Skin of body (tissue), 2 donors: ENCODE data around the gene MYEOV. TPM values are rescaled to one million over a fixed set of nuclear protein-coding genes. Genes with fewer than 3 reads are reported as not detected.

Experiments used
- DNase-seq: peaks from one replicate; lab custom pipeline; 2025; lab: John Stamatoyannopoulos, UW
- total RNA-seq: library from RNA; depleted of rRNA; stranded (reverse); fragments of >200 nt; gene quantifications from one replicate; pipeline ENCODE4 v1.2.3, GENCODE V29; 2014

MYEOV gene
- total RNA-seq, 1 donor from 2014 or later: 4.2 TPM

DNA sequence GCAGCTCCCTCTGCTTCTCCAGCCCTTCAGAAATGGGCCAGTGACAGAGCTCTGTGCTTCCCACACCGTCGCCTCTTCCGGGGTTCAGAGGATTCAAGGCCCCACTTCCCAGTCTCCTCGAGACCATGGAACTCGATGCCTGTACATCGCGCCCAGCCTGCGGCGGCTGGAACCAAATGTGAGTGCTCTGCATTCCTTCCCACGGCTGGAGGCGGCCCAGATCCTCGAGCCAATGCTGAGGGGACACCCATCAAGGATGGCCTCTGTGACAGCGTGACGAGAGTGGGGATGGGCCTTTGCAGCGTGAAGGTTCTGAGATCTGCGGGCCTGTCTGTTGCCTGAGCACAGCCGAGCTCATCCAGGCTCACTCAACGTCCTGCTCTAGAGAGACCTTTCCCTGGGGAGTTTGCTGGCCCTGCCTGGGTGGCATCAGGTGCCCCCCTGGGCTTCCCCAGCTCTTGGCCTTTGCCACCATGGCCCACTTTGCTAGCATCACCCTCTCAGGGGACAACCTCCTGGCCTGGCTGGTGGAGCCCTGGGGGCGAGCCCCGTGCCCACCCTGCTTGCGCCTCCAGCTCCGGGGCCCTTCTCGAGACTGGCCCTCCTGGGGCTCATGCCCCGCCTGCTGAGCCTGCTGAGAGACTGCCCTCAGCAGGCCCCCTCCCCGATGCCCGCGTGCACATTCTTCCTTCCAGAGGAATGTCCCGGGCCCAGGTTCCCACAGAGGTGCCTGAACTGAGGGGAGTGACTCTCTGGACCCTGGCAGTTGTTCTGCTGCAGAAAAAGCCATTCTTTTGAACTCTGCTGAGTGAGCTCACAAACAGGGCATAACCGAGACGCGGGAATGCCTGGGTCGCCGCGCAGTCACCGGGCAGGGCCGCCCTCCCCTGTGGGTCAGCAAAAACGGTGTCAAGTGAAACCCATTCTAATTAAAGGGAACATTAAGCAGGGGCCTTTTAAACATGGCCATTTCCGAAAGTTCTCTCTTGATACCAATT is 7.3 kb upstream of the MYEOV start:
- no peak for DNase-seq

DNA sequence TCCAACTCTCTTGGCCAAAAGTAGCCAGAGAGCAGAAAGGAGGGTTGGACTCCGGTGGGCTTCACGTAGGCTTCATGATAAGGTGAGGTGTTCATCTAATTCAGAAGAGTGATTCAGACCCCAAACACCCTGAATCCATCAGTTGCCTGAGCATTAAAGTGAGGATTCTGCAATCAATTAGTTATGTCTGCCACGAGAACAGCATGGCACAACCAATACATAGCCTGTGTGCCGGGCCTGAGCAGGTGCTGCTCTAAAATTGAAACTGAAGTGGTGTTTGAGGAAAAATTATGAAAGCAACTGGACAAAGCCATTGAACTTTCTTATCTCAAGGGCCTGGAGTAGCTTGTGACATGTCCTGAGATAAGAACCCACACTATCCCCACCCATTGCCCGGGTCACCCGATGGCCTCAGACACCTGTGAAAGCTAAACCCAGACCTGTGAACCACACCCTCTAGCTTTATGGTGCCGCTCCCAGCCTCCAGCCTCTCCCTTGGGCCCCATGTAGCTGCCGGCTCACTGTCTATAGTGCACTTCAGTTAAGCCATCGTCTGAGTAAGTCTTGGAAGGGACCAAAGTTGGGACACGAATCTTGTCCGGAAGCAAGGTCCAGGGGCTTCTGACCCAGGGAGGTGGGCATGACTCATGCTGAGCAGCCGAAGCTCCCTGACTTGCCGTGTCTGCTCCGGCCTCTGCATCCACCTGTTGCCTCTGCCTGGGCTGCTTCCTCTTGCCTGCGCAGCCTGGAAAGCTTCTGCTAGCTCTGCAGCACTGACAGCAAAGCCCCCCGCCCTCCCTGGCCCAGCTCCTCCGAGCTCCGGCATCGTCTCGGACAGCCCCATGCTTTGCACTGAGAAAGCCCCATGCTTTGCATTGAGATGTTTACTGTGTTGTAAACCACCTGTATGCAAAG is 5.7 kb upstream of the MYEOV start:
- DNase-seq: no peak

DNA sequence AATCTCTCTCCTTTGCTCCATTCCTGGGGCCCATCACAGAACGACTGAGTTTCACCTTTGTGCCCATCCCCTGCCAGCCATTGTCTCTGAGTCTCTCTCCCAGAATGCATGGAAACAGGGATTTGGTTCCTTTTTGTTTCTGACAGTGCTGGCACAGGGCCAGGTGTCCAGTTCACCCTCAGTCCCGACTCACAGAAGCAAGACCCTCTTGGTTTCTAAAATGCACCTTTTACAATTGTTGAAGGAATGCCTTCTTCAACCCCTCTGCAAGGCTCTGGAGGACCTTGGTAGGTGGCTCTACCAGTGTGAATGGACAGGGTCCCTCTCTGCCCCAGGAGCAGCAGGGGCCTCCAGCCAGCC is 5.1 kb upstream of the MYEOV start:
- DNase-seq: no peak

DNA sequence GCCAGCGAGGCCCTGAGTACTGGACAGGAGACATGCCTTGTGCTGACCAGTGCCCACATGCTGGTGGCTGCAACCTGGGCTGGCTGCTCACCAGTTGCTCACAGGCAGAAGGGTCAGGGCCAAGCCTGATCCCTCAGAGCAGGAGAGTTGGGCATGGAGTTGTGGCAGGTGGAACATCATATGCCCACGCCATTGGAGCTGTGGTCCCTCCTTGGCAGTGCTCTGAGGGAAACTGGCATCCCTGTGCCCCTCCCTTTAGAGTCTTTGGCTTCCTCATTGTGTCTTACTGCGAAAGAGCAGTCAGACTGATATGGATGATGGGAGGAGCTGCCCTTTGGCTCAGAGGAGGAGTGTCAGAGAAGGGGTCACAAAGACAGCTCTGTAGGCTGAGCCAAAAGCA is 3.1 kb upstream of the MYEOV start:
- DNase-seq: no peak

DNA sequence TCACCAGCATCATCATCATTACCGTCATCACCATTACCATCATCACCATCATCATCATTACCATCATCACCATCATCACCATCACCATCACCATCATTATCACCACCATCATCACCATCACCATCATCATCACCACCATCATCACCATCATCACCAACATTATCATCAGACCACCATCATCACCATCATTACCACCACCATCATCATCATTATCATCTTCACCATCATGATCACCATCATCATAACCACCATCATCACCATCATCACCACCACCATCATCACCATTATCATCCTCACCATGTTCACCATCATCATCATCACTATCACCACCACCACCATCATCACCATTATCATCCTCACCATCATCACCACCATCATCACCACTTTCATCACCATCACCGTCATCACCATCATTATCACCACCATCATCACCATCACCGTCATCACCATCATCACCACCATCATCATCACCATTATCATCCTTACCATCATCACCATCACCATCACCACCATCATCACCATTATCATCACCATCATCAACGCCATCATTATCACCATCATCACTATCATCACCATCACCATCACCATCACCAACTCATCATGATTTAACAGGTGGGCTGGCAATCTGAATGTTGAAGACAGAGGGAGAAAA is 2.4 kb upstream of the MYEOV start:
- DNase-seq: no peak

DNA sequence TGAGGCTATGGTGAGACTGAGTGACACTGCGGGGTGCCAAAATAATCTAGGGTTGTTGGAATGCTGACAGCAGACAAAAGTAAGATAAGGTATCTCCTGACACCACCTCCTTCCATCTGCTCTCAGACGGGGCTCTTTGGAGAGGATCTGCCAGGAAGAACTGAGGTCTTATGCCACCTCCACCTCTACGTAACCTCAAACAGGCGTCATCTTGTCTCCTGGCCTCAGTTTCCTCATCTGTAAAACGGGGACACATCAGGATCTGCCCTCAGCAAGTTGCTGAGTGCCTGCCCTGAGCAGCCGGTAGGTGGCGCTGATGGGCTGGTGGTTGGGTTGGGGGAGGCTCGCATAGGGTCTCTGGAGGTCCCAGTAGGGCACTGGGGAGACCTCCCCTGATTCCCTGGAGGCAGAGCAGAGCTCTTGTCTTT is 1.7 kb upstream of the MYEOV start:
- no peak for DNase-seq

DNA sequence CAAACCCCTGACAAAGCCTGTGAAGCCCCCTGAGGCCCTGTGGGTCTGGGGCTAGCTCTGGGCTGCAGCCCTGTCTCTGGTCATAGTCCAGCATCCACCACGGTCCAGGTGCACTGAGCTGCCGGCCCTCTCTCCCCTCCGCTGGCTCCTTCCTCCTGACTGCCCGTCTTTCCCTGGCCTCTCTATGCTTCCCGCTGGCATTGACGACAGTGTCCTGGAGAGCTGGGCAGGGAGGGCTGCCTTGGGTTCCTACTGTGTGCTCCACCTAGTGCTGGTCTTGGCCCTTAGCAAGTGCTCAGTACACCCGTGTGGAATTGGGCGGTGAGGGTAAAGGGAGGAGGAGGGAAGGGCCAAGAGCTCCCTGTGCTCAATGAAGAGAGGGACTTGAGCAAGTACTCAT is 868 bp upstream of the MYEOV start:
- DNase-seq: no peak

DNA sequence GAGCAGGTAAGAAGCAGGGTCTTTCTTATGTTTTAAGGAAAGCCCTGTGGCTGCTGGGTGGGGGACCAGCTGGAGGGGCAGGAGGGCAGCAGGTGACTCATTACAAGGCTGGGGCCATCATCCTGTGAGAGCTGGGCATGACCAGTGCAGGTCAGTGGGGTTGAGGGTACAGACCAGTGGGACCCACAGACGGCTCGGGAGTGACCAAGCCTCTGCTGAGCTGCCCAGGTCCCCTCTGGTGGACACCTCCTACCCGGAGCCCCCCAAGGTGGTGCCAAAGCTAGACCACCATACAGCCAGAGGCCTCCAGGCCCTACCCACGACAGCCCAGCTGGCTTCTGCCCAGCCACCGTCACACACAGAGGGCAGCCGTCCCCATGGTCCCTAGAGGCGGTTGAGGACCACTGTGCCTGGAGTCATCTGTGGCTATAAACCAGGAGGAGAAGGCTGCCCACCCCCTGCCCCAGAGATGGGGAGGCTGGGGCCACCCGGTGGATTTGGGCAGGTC is 670 bp downstream of the MYEOV start:
- no peak for DNase-seq

DNA sequence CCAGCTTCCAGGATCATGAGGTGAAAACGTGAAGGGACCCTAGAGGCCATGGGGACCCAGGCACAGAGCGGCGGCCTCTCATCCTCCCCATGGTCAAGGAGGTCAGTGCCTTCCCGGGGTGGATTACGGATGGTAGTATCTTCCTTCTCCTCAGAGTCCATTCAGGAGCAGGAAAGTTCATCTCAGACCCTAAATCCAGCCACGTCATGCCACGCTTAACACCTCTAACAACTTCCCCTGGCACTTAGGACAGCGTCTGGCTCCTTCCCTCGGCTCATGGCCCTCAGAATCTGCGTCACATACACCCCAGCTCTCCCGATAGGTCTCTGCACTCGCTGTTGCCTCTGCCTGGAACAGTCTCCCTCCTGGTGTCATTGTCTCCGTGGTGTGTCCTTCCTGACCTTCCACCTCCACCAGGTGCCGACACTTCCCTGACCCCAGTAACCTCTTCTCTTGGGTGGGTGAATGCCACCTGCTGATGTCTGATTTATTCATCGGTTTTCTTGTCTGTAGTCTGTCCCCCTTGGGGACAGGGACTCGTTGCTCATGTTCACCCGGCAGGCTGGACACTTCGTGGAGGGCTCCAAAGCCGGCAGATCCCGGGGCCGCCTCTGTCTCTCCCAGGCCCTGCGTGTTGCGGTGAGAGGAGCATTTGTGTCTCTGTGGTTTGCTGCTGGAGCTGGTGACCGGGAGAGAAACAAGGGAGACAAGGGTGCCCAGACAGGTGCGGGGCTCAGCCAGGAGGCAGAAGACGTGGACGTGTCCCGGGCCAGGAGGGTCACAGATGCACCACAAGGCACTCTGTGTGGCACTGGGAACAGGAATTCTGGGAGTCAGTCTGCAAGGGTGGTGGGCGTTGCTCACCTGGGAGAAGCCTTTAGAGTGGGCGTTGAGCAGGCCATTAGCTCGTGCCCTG is 1.4 kb downstream of the MYEOV start:
- DNase-seq: no peak

DNA sequence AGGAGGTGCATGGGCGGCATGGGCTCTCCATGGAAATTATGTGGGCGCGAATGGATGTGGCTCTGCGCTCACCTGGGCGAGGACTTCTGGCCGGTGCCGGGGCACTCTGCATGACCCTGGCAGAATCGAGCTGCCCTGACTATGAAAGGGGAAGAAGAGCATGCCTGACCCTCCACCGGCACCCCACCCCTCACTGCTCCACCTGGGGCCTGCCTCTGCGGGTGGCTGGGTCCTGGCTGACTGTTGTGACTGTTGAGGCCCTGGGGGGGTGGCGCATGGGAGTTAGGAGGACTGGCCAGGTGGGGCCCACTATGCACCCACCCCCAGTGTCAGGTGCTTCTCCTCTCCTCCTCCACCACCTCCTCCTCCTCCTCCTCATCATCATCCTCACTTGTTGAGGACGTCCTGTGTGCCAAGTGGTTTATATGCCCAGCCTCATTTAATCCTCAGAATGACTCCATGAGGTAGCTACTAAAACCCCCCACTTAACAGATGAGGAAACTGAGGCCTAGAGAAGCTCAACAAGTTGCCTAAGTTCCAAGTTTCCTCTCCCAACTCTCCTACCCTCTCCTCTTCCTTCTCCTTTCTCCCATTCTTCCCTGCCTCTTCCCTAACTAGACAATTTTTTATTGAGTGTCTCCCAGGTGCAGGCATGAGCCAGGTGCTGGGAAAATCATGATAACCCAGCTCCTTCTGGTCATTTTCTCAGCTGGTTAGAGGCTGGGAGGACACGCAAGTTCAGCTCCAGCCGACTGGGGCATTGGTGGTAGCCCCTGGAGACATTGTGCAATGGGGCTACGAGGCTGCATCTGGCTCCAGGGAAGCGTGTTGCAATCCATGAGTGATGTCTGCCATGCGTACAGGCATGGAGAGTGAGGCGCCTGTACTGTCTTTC is 2.3 kb downstream of the MYEOV start:
- no peak for DNase-seq

DNA sequence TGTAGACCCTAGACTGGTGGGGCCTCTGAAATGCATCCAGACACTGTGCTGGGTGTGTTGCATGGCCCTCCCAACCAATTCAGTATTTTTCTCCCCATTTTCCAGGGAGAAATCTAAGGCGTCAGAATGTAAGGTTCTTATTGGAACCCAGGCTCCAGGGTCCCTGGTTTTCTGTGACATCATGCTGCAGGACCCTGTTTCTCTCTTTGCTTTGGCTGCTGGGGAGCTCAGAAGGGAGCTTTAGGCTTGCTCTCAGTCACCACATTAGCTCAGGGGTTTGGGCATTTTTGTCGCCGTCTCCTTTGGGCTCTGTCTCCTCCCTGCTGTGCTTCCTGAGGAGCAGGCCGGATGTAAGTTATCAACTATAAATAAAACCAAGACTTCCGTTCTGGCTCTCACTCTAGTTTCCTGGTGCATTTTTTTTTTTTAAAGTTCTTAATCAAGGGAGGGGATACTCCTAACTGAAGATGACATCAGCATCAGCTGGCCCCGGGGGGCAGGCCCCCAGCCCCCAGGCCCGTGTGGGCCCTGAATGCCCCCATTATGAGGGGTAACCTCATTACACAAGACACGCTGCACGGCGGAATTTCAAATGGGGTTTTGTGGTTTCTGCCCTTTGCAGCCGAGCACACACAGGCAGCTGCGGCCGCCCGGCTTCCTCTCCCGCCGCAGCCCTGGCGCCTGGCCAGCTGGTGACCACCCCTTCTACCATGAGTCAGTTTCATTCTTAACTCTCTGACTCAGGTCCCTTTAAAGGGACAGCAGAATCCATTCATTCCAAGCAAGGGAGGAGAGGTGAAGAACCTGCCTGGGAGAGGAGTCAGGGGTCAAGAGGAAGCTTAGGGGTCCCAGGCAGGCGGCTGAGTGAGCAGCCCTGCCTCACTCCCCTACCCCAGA is 3.2 kb downstream of the MYEOV start:
- DNase-seq: peak; percentile 91

DNA sequence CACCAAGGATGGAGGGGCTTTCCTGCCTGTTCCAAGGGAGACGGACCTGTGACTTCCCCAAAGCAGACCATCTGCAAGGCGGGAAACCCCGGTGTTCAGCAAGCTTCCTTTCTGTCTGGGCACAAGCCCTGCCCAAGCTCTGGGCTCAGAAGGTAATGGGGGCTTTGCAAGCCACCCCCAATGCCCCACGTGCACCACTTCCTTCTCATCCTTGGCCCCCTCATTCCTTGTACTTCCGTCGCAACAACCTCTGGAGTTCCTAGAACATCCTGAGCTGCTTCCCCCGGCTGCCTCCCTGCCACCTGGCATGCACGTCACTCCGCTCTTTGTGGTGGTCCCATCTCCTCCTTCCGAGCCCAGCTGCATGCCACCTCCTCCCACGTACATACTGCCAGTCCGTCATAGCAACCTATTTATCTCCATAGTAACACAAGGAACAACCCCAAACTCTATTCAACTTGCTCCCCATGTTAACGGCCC is 3.9 kb downstream of the MYEOV start:
- no peak for DNase-seq

DNA sequence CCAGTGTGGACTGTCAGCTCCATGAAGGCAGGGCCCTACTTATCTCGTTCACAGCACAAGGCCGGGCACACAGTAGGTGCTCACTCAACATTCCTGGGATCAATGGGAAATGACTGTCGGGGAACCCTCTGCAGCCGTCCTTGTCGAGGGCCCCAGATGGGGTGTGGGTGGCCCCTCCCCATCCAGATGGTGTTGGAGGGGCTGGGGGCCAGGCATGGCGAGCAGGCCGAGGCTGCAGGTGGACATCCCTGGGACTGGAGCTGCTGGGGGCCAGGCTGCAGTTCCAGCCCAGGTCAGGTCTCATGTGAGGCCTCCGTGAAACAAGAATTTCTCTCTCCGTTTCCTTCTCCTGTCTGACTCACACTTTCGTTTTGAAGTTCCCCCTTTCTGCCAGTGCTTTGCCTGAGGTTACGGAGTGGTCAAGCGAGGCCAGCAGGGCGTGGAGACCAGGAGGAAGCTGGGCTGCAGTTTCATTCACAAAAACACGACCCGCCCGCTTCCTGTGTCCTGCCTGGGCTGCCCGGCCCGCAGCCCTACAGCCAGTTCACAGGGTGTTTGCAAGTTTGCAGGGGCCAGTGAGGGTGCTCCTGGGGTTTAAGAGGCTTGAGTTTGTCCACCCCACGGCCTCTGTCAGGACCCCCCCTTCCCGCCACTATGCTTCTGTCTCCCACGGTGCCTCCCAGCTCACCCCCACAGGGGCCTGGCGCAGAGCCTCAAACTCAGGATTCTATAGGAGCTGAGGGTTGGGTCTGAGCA is 4.5 kb downstream of the MYEOV start:
- peak; percentile 14 for DNase-seq

DNA sequence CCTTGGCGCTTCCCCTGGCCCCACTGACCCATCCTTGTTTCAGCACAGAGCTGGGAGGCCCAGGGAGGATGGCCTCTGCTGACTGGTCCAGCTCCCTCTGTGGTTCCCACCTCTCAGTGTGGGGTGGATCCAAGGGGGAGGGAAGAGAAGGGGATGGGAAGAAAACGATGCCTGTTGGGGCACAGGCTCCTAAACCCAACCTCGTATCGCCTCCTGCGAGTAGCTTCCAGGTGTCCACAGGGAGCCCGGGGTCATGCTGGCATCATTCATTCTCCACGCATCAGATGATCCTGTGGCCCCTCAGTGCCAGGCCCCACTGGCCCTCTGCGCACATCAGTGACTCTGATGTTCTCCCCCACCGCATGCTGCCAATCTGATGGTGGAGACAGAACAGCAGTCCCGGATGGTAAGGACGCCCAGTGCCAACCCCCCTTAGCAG is 5.1 kb downstream of the MYEOV start:
- DNase-seq: no peak

DNA sequence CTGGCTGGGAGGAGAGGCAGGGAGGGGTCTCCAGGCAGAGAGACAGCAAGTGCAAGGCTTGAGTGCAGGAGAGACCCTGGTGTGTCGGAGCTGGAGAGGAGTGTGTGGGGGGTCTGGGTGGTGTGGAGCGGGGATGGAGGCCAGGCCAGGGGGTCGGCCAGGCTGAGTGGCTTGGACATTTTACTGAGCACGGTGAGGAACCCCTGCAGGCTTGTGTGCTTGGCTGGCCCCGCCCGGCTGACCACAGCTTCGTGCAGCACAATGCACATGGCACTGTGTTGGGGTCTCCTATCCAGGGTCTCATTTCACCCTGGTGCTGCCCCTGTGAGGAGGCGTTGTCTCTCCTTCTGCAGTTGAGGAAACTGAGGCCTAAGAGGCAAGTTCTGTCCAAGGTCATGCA is 5.6 kb downstream of the MYEOV start:
- DNase-seq: no peak

DNA sequence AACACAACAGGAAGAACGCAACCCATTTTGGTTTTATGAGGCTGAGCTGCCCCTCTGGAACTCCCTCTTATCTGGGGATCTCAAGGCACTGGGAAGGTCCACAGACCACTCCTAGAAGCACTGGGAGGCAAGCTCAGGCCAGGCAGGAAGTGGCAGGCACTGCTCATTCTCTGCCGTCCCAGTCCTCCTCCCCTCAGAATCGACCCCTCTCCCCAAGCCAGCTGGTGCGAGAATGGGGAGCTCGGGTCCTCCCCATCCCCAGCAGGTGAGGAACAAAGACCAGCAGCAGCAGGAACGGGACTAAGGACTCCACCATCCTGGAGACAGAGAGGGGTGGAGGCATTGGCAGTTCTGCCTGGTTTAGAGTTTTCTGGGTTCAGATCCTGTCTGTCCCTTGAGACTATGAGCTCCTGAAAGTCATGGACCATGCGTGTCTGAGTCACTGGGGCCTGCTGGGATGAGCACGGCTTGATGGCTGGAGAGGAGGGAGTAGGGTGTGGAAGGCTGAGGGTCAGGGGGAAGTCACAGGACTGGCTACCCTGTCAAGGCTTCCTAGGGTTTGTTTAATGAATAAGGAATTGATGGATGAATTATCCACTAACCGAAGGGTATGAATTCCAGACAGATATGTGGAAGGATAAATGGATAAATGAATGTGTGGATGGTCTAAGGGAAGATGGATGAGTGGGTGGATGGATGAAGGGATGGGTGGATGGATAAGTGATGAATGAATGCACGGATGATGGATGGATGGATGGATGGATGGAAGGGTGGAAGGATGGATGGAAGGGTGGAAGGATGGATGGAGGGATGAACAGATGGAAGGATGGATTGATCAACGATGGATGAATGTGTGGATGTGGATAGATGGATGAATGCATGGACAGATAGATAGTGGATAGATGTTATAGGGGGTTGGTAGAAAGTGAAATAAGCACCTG is 6.4 kb downstream of the MYEOV start:
- DNase-seq: no peak
